Cardiac muscle cell (in vitro differentiated cells and primary cell): ENCODE data around the gene UGGT2. TPM values are rescaled to one million over a fixed set of nuclear protein-coding genes. Genes with fewer than 3 reads are reported as not detected.
A peak's percentile ranks its signal among the peaks of the same experiment; 100 is the strongest.
"Not testable (repeated sequence)": the region's sequence is repeated elsewhere in the genome, so short reads cannot be mapped to it uniquely, and the experiment has no call there.

Source experiments
- DNase-seq, 2 donors: peaks; one replicate each; pipeline versions ENCODE4 v3.0.0 to v3.0.0-alpha.2; 2010 to 2017; ENCODE audit warnings: low read depth in 1 of 2, low spot score in 1 of 2
- H3K27ac ChIP-seq: fragments of 200-600 bp; sonication (generic); 2 replicates; pipeline ENCODE4 v1.5.1; 2016
- H3K27me3 ChIP-seq: fragments of 200-600 bp; sonication (generic); 2 replicates; pipeline ENCODE4 v1.6.0; 2016; ENCODE audit warnings: control low read depth
- H3K36me3 ChIP-seq: fragments of 200-600 bp; sonication (generic); 2 replicates; pipeline ENCODE4 v1.5.1; 2016; ENCODE audit warnings: control low read depth
- H3K4me1 ChIP-seq: fragments of 200-600 bp; sonication (generic); 2 replicates; pipeline ENCODE4 v1.8.1; 2017; ENCODE audit warnings: low read depth, mild to moderate bottlenecking, mixed run types
- H3K4me3 ChIP-seq: fragments of 200-600 bp; sonication (generic); 2 replicates; pipeline ENCODE4 v1.5.1; 2016; ENCODE audit warnings: mild to moderate bottlenecking
- H3K9me3 ChIP-seq: fragments of 200-600 bp; sonication (generic); 2 replicates; pipeline ENCODE4 v1.5.1; 2017; ENCODE audit warnings: low read depth, mild to moderate bottlenecking, control low read depth
- CTCF ChIP-seq: IDR thresholded peaks from 2 replicates; pipeline ENCODE4 v1.5.1; 2012; ENCODE audit warnings: low read depth, mild to moderate bottlenecking, low read length
- polyA plus RNA-seq: library from polyadenylated mRNA; unstranded; fragments of >200 nt; fragmentation: Nextera tagmentation; extraction: Ambion mirVana; gene quantifications from 2 replicates; pipeline ENCODE4 v1.2.1, GENCODE V29; 2016
- total RNA-seq: library from RNA; depleted of rRNA; stranded (reverse); fragments of >200 nt; gene quantifications from 2 replicates; pipeline ENCODE4 v1.2.3, GENCODE V29; 2016

The UGGT2 gene
- total and polyA plus RNA-seq, 2 experiments from 2014 or later: 23.3 to 43.6 TPM

- Histone ChIP-seq H3K27ac (no peak overlapping the region), H3K36me3 (peaks cover 8% of the 10 kb centered on the region), H3K4me1 (peaks cover 8% of the 10 kb centered on the region), H3K27me3 (no peaks in the 10 kb centered on the region), H3K9me3 (no peaks in the 10 kb centered on the region), H3K4me3 (no peak overlapping the region)
- DNase-seq: no peak
- TF ChIP-seq CTCF: no peak
Observed at GRCh38 chr13:95791084-95791722, 262.0 kb downstream of the UGGT2 start.

- not testable (repeated sequence) for H3K4me1 ChIP-seq, H3K9me3 ChIP-seq, H3K27ac ChIP-seq, DNase-seq, H3K36me3 ChIP-seq, H3K4me3 ChIP-seq, H3K27me3 ChIP-seq
Observed at GRCh38 chr13:95789315-95789714, 263.9 kb downstream of the UGGT2 start.

GRCh38 chr13:95788100-95788463 is 265.1 kb downstream of the UGGT2 start:
- Histone ChIP-seq H3K27me3 (no peaks in the 10 kb centered on the region), H3K4me1 (peaks cover 8% of the 10 kb centered on the region), H3K36me3 (peaks cover 8% of the 10 kb centered on the region), H3K4me3 (no peak overlapping the region), H3K9me3 (no peaks in the 10 kb centered on the region), H3K27ac (peak overlapping the region; percentile 12)
- no peak for DNase-seq
- TF ChIP-seq CTCF: no peak

- no peak for DNase-seq
- no peaks in the 10 kb centered on the region for H3K9me3 ChIP-seq
- no peaks in the 10 kb centered on the region for H3K27me3 ChIP-seq
- peaks cover 8% of the 10 kb centered on the region for H3K4me1 ChIP-seq
- TF ChIP-seq CTCF: no peak
- H3K27ac ChIP-seq: peak overlapping the region; percentile 12
- H3K36me3 ChIP-seq: peaks cover 2% of the 10 kb centered on the region
- H3K4me3 ChIP-seq: no peak overlapping the region
Observed at GRCh38 chr13:95787356-95788099, 265.7 kb downstream of the UGGT2 start.

- no peaks in the 10 kb centered on the region for H3K9me3 ChIP-seq
- no peak overlapping the region for H3K4me3 ChIP-seq
- H3K27ac ChIP-seq: no peak overlapping the region
- no peaks in the 10 kb centered on the region for H3K4me1 ChIP-seq
- no peaks in the 10 kb centered on the region for H3K36me3 ChIP-seq
- DNase-seq: peak in 1 of 2 donors; percentile 49
- TF ChIP-seq CTCF: no peak
- H3K27me3 ChIP-seq: no peaks in the 10 kb centered on the region
Observed at GRCh38 chr13:95784900-95785290, 268.3 kb downstream of the UGGT2 start.

GRCh38 chr13:95784161-95784899 is 268.9 kb downstream of the UGGT2 start:
- H3K27ac ChIP-seq: no peak overlapping the region
- H3K36me3 ChIP-seq: no peaks in the 10 kb centered on the region
- TF ChIP-seq CTCF: no peak
- peak in 1 of 2 donors; percentile 90 for DNase-seq
- no peaks in the 10 kb centered on the region for H3K9me3 ChIP-seq
- no peak overlapping the region for H3K4me3 ChIP-seq
- no peaks in the 10 kb centered on the region for H3K4me1 ChIP-seq
- no peaks in the 10 kb centered on the region for H3K27me3 ChIP-seq
